Measurements from ENCODE around the gene MYADML2. TPM values are rescaled to one million over a fixed set of nuclear protein-coding genes. Genes with fewer than 3 reads are reported as not detected.

MYADML2 gene
- total RNA-seq, 1 donor from 2014 or later: not detected

DNA sequence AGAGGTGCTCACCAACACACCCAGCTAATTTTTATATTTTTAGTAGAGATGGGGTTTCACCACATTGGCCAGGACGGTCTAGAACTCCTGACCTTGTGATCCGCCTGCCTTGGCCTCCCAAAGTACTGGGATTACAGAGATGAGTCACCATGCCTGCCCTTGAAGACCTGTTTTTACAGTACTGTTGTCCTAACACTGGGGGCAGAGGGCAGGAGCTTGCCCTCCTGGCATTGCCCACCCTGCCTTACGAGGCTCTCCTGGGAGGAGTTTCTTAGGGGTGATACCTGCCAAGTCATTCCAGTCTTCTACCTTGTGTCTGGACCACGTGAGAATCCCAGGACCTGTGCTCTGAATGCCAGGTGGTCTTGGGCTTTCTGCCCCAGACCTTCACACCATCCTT lies 33.1 kb upstream of the MYADML2 start:
- Mint-ChIP-seq H3K27me3 (no peaks in the 10 kb centered on the region), H3K4me3 (peak overlapping the region; percentile 82), H3K4me1 (ENCODE audit: unreplicated experiment) (no peaks in the 10 kb centered on the region), H3K27ac (peak overlapping the region; percentile 74), H3K9me3 (no peaks in the 10 kb centered on the region), H3K36me3 (peaks cover 6% of the 10 kb centered on the region)
- no peak for DNase-seq (ENCODE audit: extremely low spot score, unreplicated experiment)
- TF ChIP-seq CTCF (conservative IDR thresholded peaks at IDR 0.05): no peak

- H3K27ac Mint-ChIP-seq: peak overlapping the region; percentile 44
- peaks cover 3% of the 10 kb centered on the region for H3K36me3 Mint-ChIP-seq
- H3K4me3 Mint-ChIP-seq: peak overlapping the region; percentile 82
- no peaks in the 10 kb centered on the region for H3K27me3 Mint-ChIP-seq
- DNase-seq (ENCODE audit: extremely low spot score, unreplicated experiment): no peak
- H3K4me1 Mint-ChIP-seq (ENCODE audit: unreplicated experiment): no peaks in the 10 kb centered on the region
- no peak for TF ChIP-seq CTCF (conservative IDR thresholded peaks at IDR 0.05)
- H3K9me3 Mint-ChIP-seq: no peaks in the 10 kb centered on the region
These were observed 31.7 kb upstream of the MYADML2 start for GRCh38 chr17:81978524-81979298.

DNA sequence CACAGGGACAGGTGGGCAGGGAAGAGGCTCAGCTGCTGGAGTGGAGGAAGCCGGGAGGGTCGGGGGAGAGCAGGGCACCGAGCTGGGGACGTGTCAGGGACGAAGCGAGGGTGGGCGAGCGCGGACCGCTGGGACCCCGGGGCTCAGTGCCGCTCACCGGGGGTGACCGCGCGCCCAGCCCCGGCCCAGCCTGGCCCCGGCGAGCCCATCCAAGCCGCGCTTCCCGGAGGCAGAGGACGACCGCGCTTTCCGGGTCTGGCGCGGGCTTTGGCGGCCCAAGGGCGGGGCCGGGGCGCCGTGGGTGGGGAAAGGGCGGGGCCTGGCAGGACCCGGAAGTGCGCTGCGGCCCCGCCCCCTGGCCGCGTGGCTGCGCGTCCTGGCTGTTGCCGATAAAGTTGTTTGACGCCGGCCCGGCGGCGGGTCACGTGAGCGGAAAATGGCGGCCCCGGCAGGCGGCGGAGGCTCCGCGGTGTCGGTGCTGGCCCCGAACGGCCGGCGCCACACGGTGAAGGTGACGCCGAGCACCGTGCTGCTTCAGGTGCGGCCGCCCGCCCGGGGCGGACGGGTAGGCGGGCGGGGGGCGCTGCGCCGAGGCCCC lies 30.3 kb upstream of the MYADML2 start, which contains the start of gene ASPSCR1:
Gene ASPSCR1, plus strand, starts transcription at position 419 of the 598 bp plus-strand sequence. Its CDS starts 18 bp downstream, at position 437.
- Mint-ChIP-seq H3K27ac (peak within 1 kb of the TSS; percentile 94), H3K9me3 (no peaks in the 10 kb centered on the region), H3K4me3 (peak within 1 kb of the TSS; percentile 95), H3K4me1 (ENCODE audit: unreplicated experiment) (no peaks in the 10 kb centered on the region), H3K27me3 (no peaks in the 10 kb centered on the region), H3K36me3 (peaks cover 3% of the 10 kb centered on the region)
- peak; percentile 95 for DNase-seq (ENCODE audit: extremely low spot score, unreplicated experiment)
- no peak for TF ChIP-seq CTCF (conservative IDR thresholded peaks at IDR 0.05)

DNA sequence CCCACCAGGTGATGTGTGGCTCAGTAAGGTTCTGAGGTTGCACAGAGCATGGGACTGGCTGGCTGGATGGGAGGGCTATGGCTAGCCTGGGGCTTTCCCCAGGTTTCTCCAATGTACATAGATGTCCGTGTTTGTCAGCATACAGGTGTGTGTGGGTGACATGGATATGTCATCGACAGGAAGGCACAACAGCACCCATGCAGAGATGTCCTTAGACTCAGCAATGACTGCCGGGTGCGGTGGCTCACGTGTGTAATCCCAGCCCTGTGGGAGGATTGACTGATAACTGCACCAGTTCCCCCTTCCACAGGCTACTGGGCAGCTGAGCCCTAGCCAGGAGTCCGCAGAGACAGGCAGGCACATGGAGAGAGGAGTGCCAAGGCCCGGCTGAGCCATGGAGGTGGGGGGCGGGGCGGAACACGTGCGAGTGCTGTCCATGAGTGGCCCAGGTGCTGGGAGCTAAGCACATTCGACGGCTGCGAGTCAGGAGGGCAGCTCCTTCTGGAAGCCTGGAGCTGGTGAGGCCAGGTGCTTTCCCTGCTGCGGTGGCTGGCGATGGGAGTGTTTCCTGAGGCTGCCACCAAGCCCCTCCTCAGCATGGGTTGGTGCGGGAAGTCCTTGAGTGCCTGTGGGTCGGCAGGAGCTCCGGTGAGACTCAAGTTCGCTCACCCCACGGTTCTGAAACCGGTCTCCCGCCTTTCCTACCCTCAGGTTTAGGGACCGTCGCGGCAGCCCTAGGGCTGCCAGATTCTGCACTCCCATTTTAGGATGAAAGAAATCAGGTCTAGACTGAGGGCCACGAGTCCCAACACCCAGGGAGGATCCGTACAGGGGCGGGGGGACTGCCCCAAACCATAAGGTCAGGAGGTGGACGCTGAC lies 29.5 kb upstream of the MYADML2 start:
- no peak for TF ChIP-seq CTCF (conservative IDR thresholded peaks at IDR 0.05)
- DNase-seq (ENCODE audit: extremely low spot score, unreplicated experiment): no peak
- no peaks in the 10 kb centered on the region for H3K4me1 Mint-ChIP-seq (ENCODE audit: unreplicated experiment)
- no peaks in the 10 kb centered on the region for H3K9me3 Mint-ChIP-seq
- H3K27ac Mint-ChIP-seq: peak overlapping the region; percentile 94
- no peaks in the 10 kb centered on the region for H3K27me3 Mint-ChIP-seq
- peaks cover 3% of the 10 kb centered on the region for H3K36me3 Mint-ChIP-seq
- peak overlapping the region; percentile 95 for H3K4me3 Mint-ChIP-seq

DNA sequence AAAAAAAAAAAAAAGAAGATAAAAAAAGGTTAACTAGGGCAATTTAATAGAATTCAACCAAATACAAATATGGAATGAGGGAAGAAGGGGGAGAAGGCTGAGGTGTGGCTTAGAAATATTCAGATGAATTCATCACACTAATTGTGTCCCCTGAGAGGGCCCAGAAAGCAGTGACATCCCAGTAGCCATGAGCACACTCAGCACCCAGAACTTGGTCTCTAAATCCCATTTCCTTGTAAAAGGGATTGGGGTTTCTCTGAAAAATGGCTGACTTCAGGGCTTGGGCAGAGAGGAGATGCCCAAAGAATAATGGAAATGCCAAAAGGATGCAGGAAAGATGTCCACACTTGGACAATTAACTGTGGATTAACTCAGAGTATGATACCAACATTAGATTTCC lies 26.4 kb upstream of the MYADML2 start:
- TF ChIP-seq CTCF (conservative IDR thresholded peaks at IDR 0.05): no peak
- Mint-ChIP-seq H3K36me3 (no peaks in the 10 kb centered on the region), H3K9me3 (no peaks in the 10 kb centered on the region), H3K4me3 (no peak overlapping the region), H3K4me1 (ENCODE audit: unreplicated experiment) (peaks cover 2% of the 10 kb centered on the region), H3K27me3 (no peaks in the 10 kb centered on the region), H3K27ac (no peak overlapping the region)
- DNase-seq (ENCODE audit: extremely low spot score, unreplicated experiment): no peak

Data from type B pancreatic cell (in vitro differentiated cells).